Astrocyte (in vitro differentiated cells and primary cell): ENCODE measurements around the gene IQSEC3.

Source experiments
- EZH2 ChIP-seq: IDR thresholded peaks from 2 replicates; pipeline ENCODE4 v1.6.1; 2012; ENCODE audit warnings: mild to moderate bottlenecking, low read length, inconsistent platforms; ENCODE audit not compliant: insufficient read depth
- TF ChIP-seq, protein P1 (sequence below): IDR thresholded peaks from 2 replicates; pipeline ENCODE4 v1.5.1; 2011; ENCODE audit warnings: low read depth, mild to moderate bottlenecking, inconsistent platforms, low read length, moderate library complexity; ENCODE audit not compliant: insufficient read depth

DNA sequence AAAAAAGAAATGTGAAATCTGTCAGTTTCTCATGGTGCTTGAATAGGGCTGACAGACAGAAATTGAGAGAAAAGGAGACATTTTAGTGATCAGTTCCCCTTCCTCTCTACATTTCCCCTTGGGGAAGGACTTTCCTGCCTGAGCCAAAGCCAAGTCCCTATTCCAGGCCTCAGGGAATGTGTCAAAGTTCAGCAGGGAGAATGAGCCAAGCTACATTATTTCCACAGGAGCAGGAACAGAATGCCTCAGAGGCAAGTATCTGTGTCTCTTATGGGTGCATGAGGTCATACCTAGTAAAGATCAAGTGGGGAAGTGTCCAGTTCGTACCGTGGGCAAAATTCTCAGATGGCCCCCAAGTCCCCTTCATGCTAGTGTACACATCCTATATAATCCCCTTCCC lies 68.6 kb downstream of the IQSEC3 start:
- TF ChIP-seq, protein P1, sequence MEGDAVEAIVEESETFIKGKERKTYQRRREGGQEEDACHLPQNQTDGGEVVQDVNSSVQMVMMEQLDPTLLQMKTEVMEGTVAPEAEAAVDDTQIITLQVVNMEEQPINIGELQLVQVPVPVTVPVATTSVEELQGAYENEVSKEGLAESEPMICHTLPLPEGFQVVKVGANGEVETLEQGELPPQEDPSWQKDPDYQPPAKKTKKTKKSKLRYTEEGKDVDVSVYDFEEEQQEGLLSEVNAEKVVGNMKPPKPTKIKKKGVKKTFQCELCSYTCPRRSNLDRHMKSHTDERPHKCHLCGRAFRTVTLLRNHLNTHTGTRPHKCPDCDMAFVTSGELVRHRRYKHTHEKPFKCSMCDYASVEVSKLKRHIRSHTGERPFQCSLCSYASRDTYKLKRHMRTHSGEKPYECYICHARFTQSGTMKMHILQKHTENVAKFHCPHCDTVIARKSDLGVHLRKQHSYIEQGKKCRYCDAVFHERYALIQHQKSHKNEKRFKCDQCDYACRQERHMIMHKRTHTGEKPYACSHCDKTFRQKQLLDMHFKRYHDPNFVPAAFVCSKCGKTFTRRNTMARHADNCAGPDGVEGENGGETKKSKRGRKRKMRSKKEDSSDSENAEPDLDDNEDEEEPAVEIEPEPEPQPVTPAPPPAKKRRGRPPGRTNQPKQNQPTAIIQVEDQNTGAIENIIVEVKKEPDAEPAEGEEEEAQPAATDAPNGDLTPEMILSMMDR: no peak
- no peak for TF ChIP-seq EZH2
